ENCODE data around the gene PLTP. TPM values are rescaled to one million over a fixed set of nuclear protein-coding genes. Genes with fewer than 3 reads are reported as not detected.
A peak's percentile ranks its signal among the peaks of the same experiment; 100 is the strongest.

PLTP gene
- total RNA-seq, 1 experiment from 2014 or later, result 4.7 TPM

DNA sequence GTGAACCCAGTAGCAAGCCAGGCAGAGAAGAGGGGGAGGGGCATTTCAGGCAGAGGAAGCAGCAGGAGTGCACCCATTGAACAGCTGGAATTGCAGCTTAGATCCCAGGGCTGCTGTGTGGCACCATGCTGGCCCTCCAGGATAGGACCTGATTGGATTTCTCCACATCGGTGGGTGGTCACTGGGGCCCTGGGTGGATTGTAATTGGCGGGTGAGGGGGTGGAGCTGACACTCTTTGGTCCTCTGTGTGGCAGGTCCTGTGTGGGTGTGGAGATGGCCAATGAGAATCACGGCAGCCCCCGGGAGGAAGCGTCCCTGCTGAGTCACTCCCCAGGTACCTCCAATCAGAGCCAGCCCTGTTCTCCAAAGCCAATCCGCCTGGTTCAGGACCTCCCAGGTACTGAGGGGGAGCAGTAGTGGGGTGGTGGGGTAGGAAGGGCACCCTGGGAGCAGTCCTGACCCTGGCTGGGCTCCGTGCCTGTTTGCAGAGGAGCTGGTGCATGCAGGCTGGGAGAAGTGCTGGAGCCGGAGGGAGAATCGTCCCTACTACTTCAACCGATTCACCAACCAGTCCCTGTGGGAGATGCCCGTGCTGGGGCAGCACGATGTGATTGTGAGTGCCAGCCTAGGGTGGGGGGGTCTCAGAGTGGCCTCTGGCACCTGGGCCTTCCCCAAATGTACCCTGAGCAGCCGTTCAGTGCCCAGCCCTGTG lies 26.9 kb upstream of the PLTP start:
- peaks cover 35 to 43% of the 10 kb centered on the region in 2 experiments for H3K36me3 ChIP-seq (ENCODE audit: control insufficient read depth in 1 of 2, insufficient read depth in 2 of 2, low read length in 2 of 2)
- no peak overlapping the region; the same call in 1 of the 2 replicates for H3K27ac ChIP-seq (ENCODE audit: low read depth, low read length)
- H3K9me2 ChIP-seq (ENCODE audit: insufficient read depth), result no peaks in the 10 kb centered on the region
- ChIA-PET RAD21 (ENCODE audit: low non-redundant PET in 1 of 2, low total read pairs in 2 of 2, uncharacterized antibody in 2 of 2, unreplicated experiment in 2 of 2) (no interaction called here), POLR2A (no interaction called here), CTCF (interaction anchor here (2.0 kb wide), 1 partner anchor 31 kb away, joined by 8 read pairs; no protein-coding TSS in a partner anchor)
- H3K27me3 ChIP-seq (ENCODE audit: insufficient read depth, low read length), result no peaks in the 10 kb centered on the region
- no peaks in the 10 kb centered on the region for H3K9me3 ChIP-seq (ENCODE audit: control insufficient read depth in 1 of 2, insufficient read depth in 1 of 2, low read depth in 1 of 2, low read length in 2 of 2)
- no peak overlapping the region for H3K4me2 ChIP-seq (ENCODE audit: low read length)
- BruUV-seq (replicated peaks), result no TSS peak
- peak; percentile 8 for DNase-seq (ENCODE audit: low read depth, low spot score)
- no peak overlapping the region for H2AFZ ChIP-seq (ENCODE audit: low read depth, low read length, poor library complexity, severe bottlenecking)
- peaks cover 31% of the 10 kb centered on the region for H3K79me2 ChIP-seq (ENCODE audit: insufficient read depth, low read length)
- H3K4me1 ChIP-seq (ENCODE audit: control insufficient read depth in 1 of 2, insufficient read depth in 2 of 2, low read length in 2 of 2), result peaks cover 0 to 24% of the 10 kb centered on the region in 2 experiments; a peak in 2 of 4 replicates
- no peak for ATAC-seq
- no peak overlapping the region for H3K4me3 ChIP-seq (replicated peaks in 1 of 2; ENCODE audit: low read depth in 1 of 2, low read length in 2 of 2)
- no peak overlapping the region for H3K9ac ChIP-seq (ENCODE audit: low read length)
- H4K20me1 ChIP-seq (ENCODE audit: insufficient read depth), result no peaks in the 10 kb centered on the region
- intact Hi-C loops (cut with micrococcal nuclease), result loop anchor here (10.0 kb wide), 2 partner anchors 104 to 394 kb away; partner anchors contain the start of genes EPPIN and SNX21
- no peak for TF ChIP-seq FOSL1 (IDR thresholded peaks at IDR 0.05; ENCODE audit: low read depth)
- TF ChIP-seq CBX3 (IDR thresholded peaks at IDR 0.05; ENCODE audit: low read depth), result no peak
- TF ChIP-seq TCF7L2 (IDR thresholded peaks at IDR 0.05; ENCODE audit: borderline replicate concordance, extremely low read depth, insufficient read depth, insufficient read length), result no peak
- TF ChIP-seq EZH2 (IDR thresholded peaks at IDR 0.05), result no peak
- TF ChIP-seq RAD21 (IDR thresholded peaks at IDR 0.05; ENCODE audit: low read depth), result no peak
- TF ChIP-seq ZFX (IDR thresholded peaks at IDR 0.05), result no peak
- TF ChIP-seq YY1 (IDR thresholded peaks at IDR 0.05; ENCODE audit: extremely low read depth, insufficient replicate concordance, low read depth, low read length), result no peak
- no peak for TF ChIP-seq CTCF (IDR thresholded peaks at IDR 0.05 in 2 of 3, conservative IDR thresholded peaks at IDR 0.05 in 1 of 3; ENCODE audit: borderline replicate concordance in 1 of 3, insufficient read depth in 1 of 3, low read depth in 2 of 3, low read length in 2 of 3)
- no peak for TF ChIP-seq MAX (IDR thresholded peaks at IDR 0.05)
- no peak for TF ChIP-seq ZBTB33 (IDR thresholded peaks at IDR 0.05; ENCODE audit: extremely low read depth, insufficient replicate concordance, low read length)
- no peak for TF ChIP-seq POLR2A (IDR thresholded peaks at IDR 0.05; ENCODE audit: borderline replicate concordance, extremely low read depth, insufficient read depth, insufficient read length)
- no peak for TF ChIP-seq SP1 (IDR thresholded peaks at IDR 0.05; ENCODE audit: low read depth)
- TF ChIP-seq, protein P1, sequence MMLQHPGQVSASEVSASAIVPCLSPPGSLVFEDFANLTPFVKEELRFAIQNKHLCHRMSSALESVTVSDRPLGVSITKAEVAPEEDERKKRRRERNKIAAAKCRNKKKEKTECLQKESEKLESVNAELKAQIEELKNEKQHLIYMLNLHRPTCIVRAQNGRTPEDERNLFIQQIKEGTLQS (IDR thresholded peaks at IDR 0.05), result no peak

Data from HCT116 (cell line).